BJ (cell line): Measurements from ENCODE around the gene CNTN1. TPM values are rescaled to one million over a fixed set of nuclear protein-coding genes. Genes with fewer than 3 reads are reported as not detected.

Source experiments
- CTCF ChIA-PET: fragments of 350-600 bp; formaldehyde crosslinking; extraction: SDS; loops from one replicate; lab custom pipeline; 2021; ENCODE audit warnings: antibody characterized with exemption, inconsistent platforms; lab: Yijun Ruan, JAX
- POLR2A ChIA-PET: fragments of 300-600 bp; sonication (Branson Sonifier 250); formaldehyde crosslinking; extraction: SDS; loops from one replicate; lab custom pipeline; 2021; ENCODE audit warnings: antibody characterized with exemption; lab: Charles Lee
- DNase-seq: peaks from one replicate; pipeline ENCODE4 v3.0.0-alpha.2; 2011; ENCODE audit warnings: low read depth
- H3K27me3 ChIP-seq: 2 replicates; pipeline ENCODE4 v1.6.0; 2011; ENCODE audit warnings: low read length; ENCODE audit not compliant: control insufficient read depth, insufficient read depth
- H3K36me3 ChIP-seq: 2 replicates; pipeline ENCODE4 v1.5.1; 2011; ENCODE audit warnings: low read length; ENCODE audit not compliant: control insufficient read depth, insufficient read depth
- H3K4me3 ChIP-seq: 2 replicates; pipeline ENCODE4 v1.5.1; 2011; ENCODE audit warnings: low read depth, mild to moderate bottlenecking, control low read depth, low read length
- polyA plus RNA-seq: library from polyadenylated mRNA; depleted of rRNA; stranded (reverse); fragments of >200 nt; gene quantifications from 2 replicates; pipeline ENCODE4 v1.2.3, GENCODE V29; 2011
- TF ChIP-seq, protein P1 (sequence below): IDR thresholded peaks from 2 replicates; pipeline ENCODE4 v1.5.1; 2011; ENCODE audit warnings: low read depth, mild to moderate bottlenecking, control low read depth, inconsistent platforms, low read length, moderate library complexity; ENCODE audit not compliant: insufficient read depth

Gene CNTN1
- polyA plus RNA-seq, 1 experiment: 0.40 TPM

DNA sequence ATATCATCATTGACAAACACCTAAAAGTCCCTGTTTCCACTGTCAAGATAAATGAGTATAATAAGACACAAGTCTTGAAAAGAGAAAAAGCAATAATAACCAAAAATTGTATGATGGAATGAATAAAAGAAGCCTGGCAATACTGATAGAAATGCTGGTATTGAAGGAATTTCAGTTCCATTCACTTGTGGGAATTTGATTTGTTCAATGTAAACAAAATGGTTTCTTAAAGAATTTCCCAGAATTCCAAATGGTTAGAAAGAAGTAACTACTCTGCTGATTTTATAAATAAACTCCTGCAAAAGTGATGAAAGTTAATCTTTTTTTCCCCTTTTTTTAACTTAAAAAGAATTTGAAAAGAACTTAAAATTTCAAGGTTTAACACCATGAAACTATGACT is 366.0 kb downstream of the CNTN1 start:
- H3K36me3 ChIP-seq: no peaks in the 10 kb centered on the region
- no peak for DNase-seq
- no peaks in the 10 kb centered on the region for H3K27me3 ChIP-seq
- POLR2A ChIA-PET: interaction anchor here (0.7 kb wide), 1 partner anchor 42 kb away, joined by 4 read pairs; no protein-coding TSS in a partner anchor
- TF ChIP-seq, protein P1, sequence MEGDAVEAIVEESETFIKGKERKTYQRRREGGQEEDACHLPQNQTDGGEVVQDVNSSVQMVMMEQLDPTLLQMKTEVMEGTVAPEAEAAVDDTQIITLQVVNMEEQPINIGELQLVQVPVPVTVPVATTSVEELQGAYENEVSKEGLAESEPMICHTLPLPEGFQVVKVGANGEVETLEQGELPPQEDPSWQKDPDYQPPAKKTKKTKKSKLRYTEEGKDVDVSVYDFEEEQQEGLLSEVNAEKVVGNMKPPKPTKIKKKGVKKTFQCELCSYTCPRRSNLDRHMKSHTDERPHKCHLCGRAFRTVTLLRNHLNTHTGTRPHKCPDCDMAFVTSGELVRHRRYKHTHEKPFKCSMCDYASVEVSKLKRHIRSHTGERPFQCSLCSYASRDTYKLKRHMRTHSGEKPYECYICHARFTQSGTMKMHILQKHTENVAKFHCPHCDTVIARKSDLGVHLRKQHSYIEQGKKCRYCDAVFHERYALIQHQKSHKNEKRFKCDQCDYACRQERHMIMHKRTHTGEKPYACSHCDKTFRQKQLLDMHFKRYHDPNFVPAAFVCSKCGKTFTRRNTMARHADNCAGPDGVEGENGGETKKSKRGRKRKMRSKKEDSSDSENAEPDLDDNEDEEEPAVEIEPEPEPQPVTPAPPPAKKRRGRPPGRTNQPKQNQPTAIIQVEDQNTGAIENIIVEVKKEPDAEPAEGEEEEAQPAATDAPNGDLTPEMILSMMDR: no peak
- CTCF ChIA-PET: no interaction called here
- no peak overlapping the region for H3K4me3 ChIP-seq

DNA sequence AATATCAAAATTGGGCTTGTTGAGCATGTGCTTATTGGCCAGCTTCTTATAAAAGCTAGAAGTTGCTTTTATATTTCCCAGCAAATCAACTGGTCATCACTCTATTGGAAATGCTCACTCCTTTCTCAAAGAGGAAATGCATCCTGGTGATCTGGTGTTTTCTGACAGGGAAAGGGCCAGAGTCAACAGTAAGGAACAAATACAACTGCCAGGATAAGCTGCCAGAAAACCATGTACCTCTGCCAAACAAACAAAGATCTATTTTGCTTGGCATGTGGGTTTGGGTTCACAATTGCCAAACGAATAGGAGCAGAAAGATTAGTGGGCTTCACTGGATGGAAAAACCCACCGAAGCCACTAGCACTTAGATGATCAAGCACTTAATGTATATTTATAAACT is 369.0 kb downstream of the CNTN1 start:
- no peak overlapping the region for H3K4me3 ChIP-seq
- ChIA-PET POLR2A (no interaction called here), CTCF (no interaction called here)
- H3K27me3 ChIP-seq: no peaks in the 10 kb centered on the region
- no peaks in the 10 kb centered on the region for H3K36me3 ChIP-seq
- TF ChIP-seq, protein P1: no peak
- DNase-seq: no peak

DNA sequence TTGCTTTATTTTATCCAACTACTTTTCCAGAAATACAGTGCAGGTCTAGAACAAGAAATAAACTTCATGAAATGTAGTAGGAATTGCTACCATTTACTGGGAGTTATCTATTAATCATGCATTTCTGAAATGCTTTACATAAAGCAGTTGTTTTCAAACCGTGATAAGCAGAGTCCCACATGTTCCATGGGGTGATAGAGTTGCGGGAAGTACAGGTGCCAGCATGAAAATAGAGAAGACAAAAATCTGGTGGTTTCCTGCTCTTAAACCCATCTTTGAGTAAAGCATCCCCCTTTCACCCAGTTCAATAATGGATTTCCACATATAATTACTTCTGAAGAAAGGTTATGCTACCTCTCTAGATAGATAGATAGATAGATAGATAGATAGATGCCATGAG is 372.2 kb downstream of the CNTN1 start:
- ChIA-PET CTCF (no interaction called here), POLR2A (no interaction called here)
- no peaks in the 10 kb centered on the region for H3K27me3 ChIP-seq
- DNase-seq: no peak
- H3K36me3 ChIP-seq: no peaks in the 10 kb centered on the region
- TF ChIP-seq, protein P1: no peak
- no peak overlapping the region for H3K4me3 ChIP-seq

DNA sequence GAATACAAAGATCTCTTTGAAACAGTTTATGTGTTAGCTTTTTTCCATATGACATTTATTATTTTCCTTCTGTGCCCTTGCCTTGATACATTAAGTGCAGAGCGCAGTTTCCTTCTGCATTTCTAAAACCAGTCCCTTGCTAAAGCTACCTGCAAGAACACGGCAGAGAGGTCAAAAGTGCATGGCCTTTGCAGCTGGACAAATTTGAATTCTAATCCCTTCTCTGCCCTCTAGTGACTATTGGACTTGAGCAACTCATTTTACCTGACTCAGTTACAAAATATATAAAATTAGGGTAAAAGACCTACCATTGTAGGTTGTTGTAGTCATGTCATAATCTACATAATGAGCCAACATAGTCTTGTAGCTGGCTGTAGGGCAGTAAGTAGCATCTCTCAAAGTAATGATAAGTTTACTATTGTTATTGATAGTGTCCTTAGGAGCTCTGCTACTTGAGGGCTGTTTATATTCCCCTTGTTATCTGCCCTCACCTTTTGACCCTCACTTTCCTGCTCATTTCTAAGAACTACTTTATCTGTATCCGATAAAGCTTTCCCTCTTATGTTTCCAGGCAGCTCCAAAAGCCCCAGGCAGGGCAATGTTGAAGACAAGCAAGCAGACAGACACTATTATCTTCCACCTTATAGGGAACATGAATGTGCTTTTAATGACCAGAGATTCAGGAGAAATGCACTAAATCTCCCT is 375.9 kb downstream of the CNTN1 start:
- Histone ChIP-seq H3K27me3 (no peaks in the 10 kb centered on the region), H3K4me3 (no peak overlapping the region), H3K36me3 (no peaks in the 10 kb centered on the region)
- no peak for DNase-seq
- TF ChIP-seq, protein P1: no peak
- CTCF ChIA-PET: interaction anchor here (0.5 kb wide), 1 partner anchor 129 kb away, joined by 3 read pairs; no protein-coding TSS in a partner anchor
- POLR2A ChIA-PET: no interaction called here

DNA sequence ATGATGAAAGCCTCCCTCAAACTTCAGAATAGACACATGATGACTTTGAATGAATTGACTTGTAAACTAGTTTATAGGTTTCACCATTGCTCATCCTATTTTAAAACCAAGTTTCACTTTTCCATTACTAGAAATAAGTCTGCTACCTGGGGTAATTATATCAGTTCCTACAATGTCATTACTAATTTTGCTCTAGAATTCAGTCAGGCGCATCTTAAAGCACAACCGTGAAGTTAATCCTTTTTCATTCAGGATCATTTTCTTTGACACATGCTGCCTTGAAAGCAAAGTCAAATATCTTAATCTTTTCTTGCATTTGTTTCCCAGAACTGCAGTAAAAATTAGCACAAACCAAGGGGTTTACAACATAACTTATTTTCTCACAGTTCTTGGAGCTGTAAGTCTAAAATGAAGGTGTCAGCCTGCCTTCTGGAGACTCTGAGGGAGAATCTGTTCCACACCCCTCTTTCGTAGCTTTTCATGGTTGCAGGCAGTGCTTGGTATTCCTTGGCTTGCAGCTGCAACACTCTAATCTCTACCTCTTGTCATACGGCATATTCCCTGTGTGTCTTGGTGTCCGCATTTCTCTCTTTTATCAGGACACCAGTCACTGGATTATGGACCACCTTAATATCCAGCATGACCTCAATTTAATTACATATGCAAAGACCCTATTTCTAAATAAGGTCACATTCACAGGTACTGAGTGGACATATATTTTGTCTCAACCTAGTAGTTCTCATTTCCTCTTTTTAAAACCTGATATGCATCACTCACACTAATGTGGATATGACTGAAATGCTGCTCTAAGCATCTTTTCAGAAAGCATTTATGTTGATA is 381.6 kb downstream of the CNTN1 start:
- Histone ChIP-seq H3K36me3 (no peaks in the 10 kb centered on the region), H3K27me3 (no peaks in the 10 kb centered on the region), H3K4me3 (no peak overlapping the region)
- CTCF ChIA-PET: no interaction called here
- DNase-seq: no peak
- TF ChIP-seq, protein P1: no peak
- POLR2A ChIA-PET: no interaction called here
